HG03045 (cell line): ENCODE data around the gene PACSIN2.
"Not testable (repeated sequence)": the region's sequence is repeated elsewhere in the genome, so short reads cannot be mapped to it uniquely, and the experiment has no call there.

Source experiments
- ATAC-seq: cut with Tn5 transposase; IDR thresholded peaks from one replicate; pipeline ENCODE4 v1.9.1; 2021; ENCODE audit warnings: mild to moderate bottlenecking, moderate library complexity; ENCODE audit not compliant: unreplicated experiment

PACSIN2 gene

DNA sequence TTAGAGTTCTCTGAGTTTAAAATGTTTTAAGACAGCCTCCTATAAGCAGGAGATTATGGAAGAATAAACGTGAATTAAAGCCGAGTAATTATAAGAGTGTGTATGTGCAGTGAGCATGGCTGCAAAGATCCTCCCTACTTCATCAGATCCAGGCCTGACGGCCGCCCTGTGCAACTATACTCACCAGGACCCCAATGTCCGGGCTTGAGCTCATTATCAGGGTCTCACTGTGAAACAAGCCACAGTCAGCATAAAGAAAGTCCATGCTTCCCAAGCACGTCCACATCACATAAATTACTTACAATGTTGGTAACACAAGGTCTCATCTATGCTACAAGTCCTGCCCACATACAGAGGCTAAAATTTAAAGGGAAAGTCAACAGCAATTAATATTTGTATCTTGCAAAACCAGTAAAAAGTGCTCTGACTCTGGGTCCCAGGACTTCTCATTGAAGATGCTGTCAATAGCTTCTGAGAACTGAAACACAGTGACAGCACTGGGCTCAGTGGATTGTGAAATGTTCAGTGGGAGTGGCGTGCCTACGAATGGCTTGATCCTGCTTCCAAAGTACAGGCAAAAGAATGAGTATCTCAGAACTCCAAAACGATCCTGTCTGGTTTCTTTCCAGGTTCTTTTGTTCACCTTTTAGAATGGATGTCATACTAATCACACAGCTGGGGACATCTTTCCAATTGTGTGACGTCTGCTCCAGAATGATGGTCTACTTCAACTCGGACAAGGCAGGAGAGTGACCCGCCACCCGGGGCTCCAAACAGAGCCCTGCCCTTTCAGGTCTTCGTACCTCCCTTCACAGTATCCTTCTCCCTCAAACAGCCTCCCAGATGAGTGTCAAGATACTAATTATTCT is 85.7 kb downstream of the PACSIN2 start:
- no peak for ATAC-seq

GRCh38 chr22:42927966-42928365 is 87.0 kb downstream of the PACSIN2 start:
- no peak for ATAC-seq

DNA sequence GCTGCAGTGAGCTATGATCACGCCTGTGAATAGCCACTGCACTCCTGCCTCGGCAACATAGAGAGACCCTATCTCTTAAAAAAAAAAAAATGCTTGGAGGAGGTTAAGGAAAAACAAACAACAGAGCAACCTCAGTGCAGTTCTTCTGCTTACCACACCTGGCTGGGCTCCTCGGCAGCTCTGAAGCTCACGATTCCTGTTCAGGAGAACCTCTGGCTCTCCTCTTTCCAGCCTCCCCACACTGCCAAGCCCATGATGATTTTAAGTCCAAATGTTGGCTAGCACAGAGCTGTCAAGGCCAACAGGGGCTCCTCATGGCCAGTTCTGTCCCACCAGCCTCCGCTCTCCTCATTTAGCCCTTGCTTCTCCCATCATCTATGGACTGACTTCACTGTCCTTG is 88.2 kb downstream of the PACSIN2 start:
- ATAC-seq, result no peak

DNA sequence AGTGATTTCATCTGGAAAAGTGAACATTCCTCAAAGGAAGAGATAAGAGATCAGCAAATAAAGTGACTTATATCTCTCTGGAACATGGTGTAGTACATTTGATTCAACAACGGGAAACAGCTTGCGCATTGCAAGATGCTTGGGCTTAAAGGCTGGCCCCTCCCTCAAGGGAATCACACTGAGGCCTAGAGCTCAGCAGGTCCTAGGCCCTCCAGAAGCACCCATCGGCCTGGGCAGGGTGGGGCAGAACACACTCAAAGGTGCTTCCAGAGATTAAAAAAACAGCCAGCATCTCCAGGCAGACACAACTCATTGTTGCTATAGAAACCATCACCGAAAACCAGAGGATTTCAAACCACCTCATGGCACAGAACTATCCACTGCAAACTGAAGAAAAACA is 88.8 kb downstream of the PACSIN2 start:
- no peak for ATAC-seq

- ATAC-seq, result no peak
These were observed 89.4 kb downstream of the PACSIN2 start for GRCh38 chr22:42925598-42925997.

DNA sequence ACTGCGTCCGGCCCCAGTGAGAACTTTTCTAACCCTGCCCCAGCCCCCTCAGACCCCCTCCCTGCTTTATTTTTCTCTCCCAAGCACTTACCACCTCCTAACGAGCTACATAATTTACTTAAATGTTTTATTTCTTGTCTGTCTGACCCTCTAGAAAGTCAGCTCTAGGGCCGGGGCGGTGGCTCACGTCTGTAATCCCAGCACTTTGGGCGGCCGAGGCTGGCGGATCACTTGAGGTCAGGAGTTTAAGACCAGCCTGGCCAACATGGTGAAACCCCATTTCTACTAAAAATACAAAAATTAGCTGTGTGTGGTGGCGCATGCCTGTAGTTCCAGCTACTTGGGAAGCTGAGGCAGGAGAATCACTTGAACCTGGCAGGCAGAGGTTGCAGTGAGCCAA is 89.9 kb downstream of the PACSIN2 start:
- not testable (repeated sequence) for ATAC-seq

DNA sequence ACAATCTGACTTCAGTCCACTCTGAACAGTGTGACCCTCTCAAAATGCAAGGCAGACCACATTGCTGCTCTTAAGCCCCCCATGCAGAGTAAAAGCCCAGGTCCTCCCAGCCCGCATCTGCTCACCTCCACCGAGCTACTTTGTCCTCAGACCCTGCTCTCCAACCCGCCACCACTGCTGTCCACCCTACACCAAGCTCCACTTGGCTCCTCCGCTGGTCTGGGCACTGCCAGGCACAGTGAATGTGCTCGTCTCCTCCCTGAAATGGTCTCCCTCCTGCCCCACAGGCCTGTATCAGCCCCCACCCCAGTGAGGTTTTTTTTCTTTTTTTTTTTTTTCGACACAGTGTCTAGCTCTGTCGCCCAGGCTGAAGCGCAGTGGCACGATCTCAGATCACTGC is 90.5 kb downstream of the PACSIN2 start:
- no peak for ATAC-seq

- no peak for ATAC-seq
These were observed 92.4 kb downstream of the PACSIN2 start for GRCh38 chr22:42922374-42923191.

DNA sequence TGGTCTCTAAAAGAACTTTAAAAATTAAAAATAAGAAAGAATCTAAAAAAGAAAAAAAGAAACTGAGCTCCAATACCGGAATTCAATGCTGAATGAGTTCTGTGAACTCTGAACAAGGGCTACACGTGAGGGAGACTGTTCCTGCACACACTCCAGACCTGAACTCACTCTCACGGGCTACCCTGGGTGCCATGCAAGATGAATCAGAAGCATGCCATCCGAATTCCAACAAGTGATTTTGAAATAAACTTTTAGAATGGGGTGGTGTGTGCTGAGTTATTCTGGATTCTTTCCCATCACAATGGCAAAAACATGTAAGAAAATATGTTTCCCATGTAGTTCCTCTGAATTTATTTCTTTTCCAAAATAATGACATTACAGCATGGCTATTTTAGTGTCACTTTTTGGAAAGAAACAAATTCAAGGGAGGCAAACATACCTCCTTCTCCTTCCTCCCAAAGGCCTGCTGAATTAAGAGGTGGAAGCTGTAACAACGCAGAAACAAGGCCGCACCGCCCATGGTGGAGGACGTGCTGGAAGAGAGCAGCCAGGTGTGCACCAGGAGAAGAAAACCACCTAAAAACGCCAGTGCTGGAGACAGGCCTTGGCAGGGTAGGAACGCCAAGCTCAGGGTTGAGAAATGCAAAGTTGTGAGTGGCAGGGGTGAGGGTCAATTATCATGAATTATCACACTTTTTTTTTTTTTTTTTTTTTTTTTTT is 94.7 kb downstream of the PACSIN2 start:
- no peak for ATAC-seq

GRCh38 chr22:42919199-42919598 is 95.8 kb downstream of the PACSIN2 start:
- ATAC-seq, result no peak

- ATAC-seq, result no peak
These were observed 96.4 kb downstream of the PACSIN2 start for GRCh38 chr22:42918500-42918899.

GRCh38 chr22:42917358-42917757 is 97.6 kb downstream of the PACSIN2 start:
- ATAC-seq, result not testable (repeated sequence)

- ATAC-seq, result no peak
These were observed 98.8 kb downstream of the PACSIN2 start for GRCh38 chr22:42915980-42916765.

GRCh38 chr22:42914511-42915076 is 100.4 kb downstream of the PACSIN2 start:
- no peak for ATAC-seq

GRCh38 chr22:42913874-42914510 is 101.0 kb downstream of the PACSIN2 start:
- ATAC-seq, result no peak

GRCh38 chr22:42912059-42912458 is 102.9 kb downstream of the PACSIN2 start:
- no peak for ATAC-seq

DNA sequence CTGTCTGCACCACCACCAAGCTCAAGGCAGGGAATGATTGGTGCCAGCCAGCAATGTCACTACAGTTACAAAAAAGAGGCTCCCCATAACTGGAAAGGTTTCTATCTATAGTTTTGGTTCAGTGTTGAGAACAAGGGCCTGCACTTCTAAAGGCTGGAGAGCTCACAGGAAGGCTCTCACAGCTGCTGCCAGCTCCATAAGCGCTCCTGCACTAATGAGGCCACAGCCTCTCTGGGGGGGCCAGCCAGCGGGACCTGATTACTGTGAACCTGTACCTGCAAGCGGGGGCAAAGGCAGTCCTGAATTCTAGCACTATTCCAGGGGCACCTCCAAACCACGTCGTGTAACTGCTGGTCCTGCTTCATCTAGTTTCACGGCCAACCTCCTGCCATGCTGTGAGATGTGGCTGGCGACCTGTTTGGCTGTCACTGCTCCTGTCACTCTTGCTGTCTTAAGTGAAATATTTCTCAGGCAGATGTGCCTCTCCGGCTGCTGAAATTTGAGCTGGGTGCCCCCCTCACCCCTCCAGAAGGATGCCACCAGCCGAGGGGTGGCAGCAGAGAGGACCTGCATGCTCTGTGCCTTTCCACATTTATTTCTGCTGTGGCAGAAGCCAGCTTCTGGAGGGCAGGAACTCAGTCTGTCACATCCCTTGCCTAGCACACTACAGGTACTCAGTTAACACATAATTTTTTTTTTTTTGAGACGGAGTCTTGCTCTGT is 104.6 kb downstream of the PACSIN2 start:
- no peak for ATAC-seq

GRCh38 chr22:42909363-42910058 is 105.4 kb downstream of the PACSIN2 start:
- ATAC-seq, result no peak

GRCh38 chr22:42908374-42908746 is 106.6 kb downstream of the PACSIN2 start:
- no peak for ATAC-seq
